Measurements from ENCODE around the gene DDX4.

Gene DDX4

GRCh38 chr5:55829956-55830355 is 92.1 kb downstream of the DDX4 start:
- no peak for DNase-seq

DNA sequence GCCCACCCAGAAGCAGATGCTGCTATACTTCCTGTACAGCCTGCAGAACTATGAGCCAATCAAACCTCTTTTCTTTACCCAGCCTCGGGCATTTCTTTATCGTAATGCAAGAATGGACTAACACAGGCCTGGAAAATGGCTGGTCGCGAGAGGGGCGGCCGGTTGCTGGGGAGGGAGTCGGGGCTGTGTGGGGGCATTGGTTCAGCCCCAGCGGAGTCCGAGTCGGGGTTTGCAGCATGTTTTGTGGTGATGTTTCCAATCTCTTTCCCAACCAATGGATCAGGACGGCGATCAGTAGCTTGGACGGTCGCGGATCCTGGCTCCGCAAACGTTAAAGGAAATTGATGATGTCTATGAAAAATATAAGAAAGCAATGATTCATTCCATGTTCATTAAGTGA is 94.6 kb downstream of the DDX4 start:
- no peak for DNase-seq

DNA sequence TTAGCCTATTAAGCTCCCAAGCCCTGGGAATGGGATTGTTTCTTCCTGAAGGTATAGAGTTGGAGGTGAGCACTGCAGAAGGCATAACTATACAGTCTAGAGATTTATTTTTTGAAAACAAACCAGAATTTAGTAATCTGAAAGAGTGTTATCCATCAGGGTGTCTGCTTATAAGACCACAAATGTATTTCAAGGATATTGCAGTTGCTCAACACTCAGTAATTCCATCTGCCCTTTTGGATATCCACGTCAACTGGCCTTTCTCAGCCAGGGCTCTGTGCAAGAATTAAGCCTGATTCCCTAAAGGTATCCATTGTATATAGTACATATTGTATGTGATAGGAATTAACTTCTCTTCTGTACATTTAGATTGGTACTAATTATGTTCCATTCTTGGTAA is 98.3 kb downstream of the DDX4 start:
- DNase-seq: no peak

- DNase-seq: no peak
Measured at GRCh38 chr5:55841976-55842375, 104.1 kb downstream of the DDX4 start.

DNA sequence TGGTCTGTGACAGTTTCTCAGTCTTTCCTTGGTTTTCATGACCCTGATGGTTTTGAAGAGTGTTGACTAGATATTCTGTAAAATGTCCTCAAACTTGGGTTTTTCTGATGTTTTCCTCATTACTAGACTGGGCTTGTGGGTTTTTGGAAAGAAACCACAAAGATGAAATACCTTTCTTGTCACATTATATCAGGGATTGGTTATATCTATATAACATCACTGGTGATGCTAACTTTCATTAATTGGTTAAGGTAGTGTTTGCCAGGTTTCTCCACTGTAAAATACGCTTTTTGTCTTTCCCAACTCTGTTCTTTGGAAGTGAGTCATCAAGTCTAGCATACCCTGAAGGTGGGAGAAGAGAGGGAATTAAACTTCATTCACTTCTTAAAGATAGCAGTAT is 110.0 kb downstream of the DDX4 start:
- no peak for DNase-seq

- DNase-seq: no peak
Measured at GRCh38 chr5:55848783-55849182, 110.9 kb downstream of the DDX4 start.

- DNase-seq: no peak
Measured at GRCh38 chr5:55850839-55851674, 113.2 kb downstream of the DDX4 start, which contains the start of gene IL31RA. TSS of gene IL31RA (plus strand) at chr5:55851357. CDS start at chr5:55851571, 214 bp downstream.

GRCh38 chr5:55851675-55851979 is 113.8 kb downstream of the DDX4 start:
- no peak for DNase-seq

DNA sequence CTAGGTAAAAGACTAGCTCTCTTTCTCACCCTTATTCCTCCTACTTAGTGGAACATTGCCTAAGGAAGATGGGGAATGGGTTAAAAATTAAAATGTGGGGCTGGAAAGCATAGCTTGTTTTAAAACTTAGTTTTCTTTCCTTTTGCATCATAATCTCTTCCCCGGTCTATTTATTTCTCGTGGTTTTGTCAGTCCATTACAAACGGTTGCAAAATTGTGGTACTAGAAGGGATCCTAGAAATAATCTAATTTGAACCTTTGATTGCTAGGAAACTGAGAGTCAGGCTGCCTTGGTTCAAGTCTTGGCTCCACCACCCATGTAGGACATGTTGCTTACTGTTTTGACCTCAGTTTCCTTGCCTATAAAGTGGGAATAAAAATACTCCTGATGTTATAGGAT is 114.6 kb downstream of the DDX4 start:
- DNase-seq: no peak

DNA sequence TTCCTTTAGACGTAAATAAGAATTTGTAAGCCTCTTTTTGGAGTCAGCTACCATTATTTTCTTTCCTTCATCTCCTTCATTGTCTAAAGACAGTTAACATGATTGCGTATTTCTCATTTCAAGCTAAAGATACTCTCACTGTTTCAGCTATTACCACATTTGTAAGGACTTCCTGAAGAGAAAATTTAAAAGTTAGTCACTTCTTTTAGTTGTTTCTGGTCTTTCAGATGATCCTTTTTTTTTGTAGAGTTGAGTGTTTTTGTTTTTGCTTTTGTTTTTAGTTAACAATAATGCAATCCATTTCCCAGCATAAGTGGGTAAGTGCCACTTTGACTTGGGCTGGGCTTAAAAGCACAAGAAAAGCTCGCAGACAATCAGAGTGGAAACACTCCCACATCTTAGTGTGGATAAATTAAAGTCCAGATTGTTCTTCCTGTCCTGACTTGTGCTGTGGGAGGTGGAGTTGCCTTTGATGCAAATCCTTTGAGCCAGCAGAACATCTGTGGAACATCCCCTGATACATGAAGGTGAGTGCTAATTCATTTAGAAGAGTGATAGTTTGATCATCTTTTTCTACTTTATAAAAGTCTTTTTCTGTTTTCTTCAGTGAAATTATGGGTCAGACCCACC is 115.3 kb downstream of the DDX4 start:
- DNase-seq: peak in 1 of 2 experiments; percentile 16

DNA sequence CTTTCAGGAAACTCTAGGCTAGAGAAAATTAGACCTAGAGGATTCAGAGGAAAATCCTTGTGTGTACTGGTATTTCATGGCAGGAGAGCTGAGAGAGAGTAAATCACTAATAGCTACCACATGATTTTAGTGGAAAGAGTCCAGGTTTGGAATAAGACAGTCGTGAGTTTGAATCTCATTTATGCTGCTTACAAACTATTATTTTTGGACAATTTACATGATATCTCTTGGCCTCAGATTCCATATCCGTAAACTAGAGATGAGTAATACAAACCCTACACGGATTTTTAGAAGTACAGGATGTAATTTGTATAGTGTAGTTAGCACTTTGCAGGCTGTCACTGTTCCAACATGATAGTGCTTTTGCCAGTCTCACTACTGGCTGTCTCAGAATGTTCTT is 116.0 kb downstream of the DDX4 start:
- no peak for DNase-seq

GRCh38 chr5:55855509-55855908 is 117.6 kb downstream of the DDX4 start:
- no peak for DNase-seq

- DNase-seq: peak; percentile 86
Measured at GRCh38 chr5:55856516-55857246, 118.8 kb downstream of the DDX4 start.

- no peak for DNase-seq
Measured at GRCh38 chr5:55857247-55857640, 119.4 kb downstream of the DDX4 start.

GRCh38 chr5:55858104-55858503 is 120.2 kb downstream of the DDX4 start:
- DNase-seq: no peak

DNA sequence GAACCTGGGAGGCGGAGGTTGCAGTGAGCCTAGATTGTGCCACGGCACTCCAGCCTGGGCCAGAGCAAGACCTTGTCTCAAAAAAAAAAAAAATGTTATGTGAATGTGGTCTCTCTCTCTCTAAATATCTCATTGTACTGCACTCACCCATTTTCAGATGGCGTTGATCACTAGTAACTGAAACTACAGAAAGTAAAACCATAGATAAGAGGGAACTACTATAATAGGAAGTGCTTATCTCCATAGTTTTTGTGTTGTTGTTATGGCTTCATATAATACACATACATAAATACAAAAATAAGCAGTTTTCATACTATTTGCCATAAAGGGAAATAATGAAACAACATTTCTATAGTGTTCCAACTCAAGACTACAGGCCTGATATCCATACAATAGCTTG is 122.4 kb downstream of the DDX4 start:
- DNase-seq: no peak

DNA sequence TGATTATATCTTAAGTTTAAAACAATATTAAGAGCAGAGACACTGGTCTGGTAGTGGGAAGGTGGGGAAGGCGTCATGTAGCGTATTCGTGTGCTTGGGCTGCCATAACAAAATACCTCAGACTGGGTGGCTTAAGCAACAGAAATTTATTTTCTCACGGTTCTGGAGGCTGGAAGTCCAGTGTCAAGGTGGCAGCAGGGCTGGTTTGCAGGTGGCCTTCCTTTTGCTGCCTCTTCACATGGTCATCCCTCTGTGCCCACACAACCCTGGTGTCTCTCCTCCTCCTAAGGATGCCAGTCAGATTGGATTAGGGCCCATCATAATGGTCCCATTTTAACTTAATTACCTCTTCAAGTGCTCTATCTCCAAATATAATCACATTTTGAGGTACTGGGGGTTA is 122.8 kb downstream of the DDX4 start:
- no peak for DNase-seq

DNA sequence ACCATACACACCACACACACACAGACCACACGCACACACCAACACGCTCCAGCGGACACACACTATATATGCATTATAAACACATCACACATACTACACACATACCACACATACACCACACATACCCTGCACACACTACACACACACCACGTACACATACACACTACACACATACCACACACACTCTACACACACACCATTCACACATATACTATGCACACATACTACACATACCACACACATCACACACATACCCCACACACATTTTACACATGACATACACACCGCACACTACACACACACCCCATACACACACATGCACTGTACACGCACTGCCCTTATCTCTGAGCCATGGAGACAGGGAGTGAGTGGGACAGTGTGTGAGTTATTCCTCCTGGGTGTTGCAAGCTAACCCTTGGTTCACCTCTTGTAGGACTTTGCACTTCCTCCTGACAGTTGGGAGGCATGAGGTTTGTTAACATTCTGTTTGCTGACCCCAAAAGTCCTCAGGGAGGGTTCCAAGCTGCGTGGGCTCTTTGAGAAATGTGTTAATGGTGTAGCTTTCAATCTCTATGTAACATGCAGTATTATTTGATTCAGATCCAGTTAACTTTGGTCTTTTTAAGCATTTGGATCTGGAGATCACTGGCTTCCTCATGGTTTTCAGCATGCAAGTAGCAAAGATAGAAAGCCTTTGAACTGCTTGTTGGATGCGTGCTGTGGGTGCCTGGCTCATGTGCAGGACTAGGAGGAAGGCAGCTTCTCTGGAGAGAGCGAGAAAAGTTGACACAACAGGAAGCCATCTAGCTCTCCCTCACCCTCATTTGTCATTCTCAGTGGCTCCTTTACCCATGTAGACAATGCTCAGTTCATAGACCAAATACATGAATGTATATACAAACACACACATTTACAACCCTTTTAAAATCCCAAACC is 127.0 kb downstream of the DDX4 start:
- peak; percentile 34 to 41 for DNase-seq

GRCh38 chr5:55865831-55866230 is 128.0 kb downstream of the DDX4 start:
- DNase-seq: peak in 1 of 2 experiments; percentile 0

- no peak for DNase-seq
Measured at GRCh38 chr5:55866485-55866884, 128.6 kb downstream of the DDX4 start.
